Measurements from ENCODE around the gene LENG9.
"Not testable (repeated sequence)": the region's sequence is repeated elsewhere in the genome, so short reads cannot be mapped to it uniquely, and the experiment has no call there.

LENG9 gene

GRCh38 chr19:54463531-54464043 lies at the start of gene LENG9:
TSS of gene LENG9 (minus strand) at chr19:54463778. CDS start at chr19:54463526, 252 bp downstream.
- intact Hi-C loops (cut with DNase I), result loop anchor here (2.0 kb wide), 1 partner anchor 15 kb away; the partner anchor contains the start of gene LENG8

GRCh38 chr19:54509200-54509940 lies 45.8 kb upstream of the LENG9 start:
- DNase-seq; intact Hi-C loops (cut with DNase I): not testable (repeated sequence)

More at GRCh38 chr19:54463531-54464043, at the start of gene LENG9:
- DNase-seq, result peak; percentile 82 to 99 (median 94)

GRCh38 chr19:54508487-54508886 lies 44.9 kb upstream of the LENG9 start:
- DNase-seq; intact Hi-C loops (cut with DNase I): not testable (repeated sequence)

- DNase-seq, result no peak
- intact Hi-C loops (cut with DNase I), result no loop called here
Measured at GRCh38 chr19:54507824-54508223, 44.2 kb upstream of the LENG9 start.

GRCh38 chr19:54507038-54507717 lies 43.6 kb upstream of the LENG9 start:
- DNase-seq; intact Hi-C loops (cut with DNase I): not testable (repeated sequence)

GRCh38 chr19:54506079-54506478 lies 42.5 kb upstream of the LENG9 start:
- intact Hi-C loops (cut with DNase I), result no loop called here
- DNase-seq, result no peak

GRCh38 chr19:54505542-54505941 lies 42.0 kb upstream of the LENG9 start:
- intact Hi-C loops (cut with DNase I); DNase-seq: not testable (repeated sequence)

- intact Hi-C loops (cut with DNase I), result no loop called here
- DNase-seq, result no peak
Measured at GRCh38 chr19:54502518-54503048, 39.0 kb upstream of the LENG9 start, which contains the start of gene LAIR2. TSS of gene LAIR2 (plus strand) at chr19:54502831. CDS start at chr19:54502919, 88 bp downstream.

- intact Hi-C loops (cut with DNase I), result not testable (repeated sequence)
Measured at GRCh38 chr19:54498451-54498772, 34.8 kb upstream of the LENG9 start.

GRCh38 chr19:54497747-54498450 lies 34.3 kb upstream of the LENG9 start:
- intact Hi-C loops (cut with DNase I), result not testable (repeated sequence)

More at GRCh38 chr19:54498451-54498772, 34.8 kb upstream of the LENG9 start:
- not testable (repeated sequence) for DNase-seq

GRCh38 chr19:54495284-54495683 lies 31.7 kb upstream of the LENG9 start:
- DNase-seq; intact Hi-C loops (cut with DNase I): not testable (repeated sequence)

More at GRCh38 chr19:54497747-54498450, 34.3 kb upstream of the LENG9 start:
- not testable (repeated sequence) for DNase-seq

GRCh38 chr19:54493967-54494585 lies 30.5 kb upstream of the LENG9 start:
- DNase-seq, result peak in 1 of 10 donors; percentile 3
- intact Hi-C loops (cut with DNase I), result no loop called here

GRCh38 chr19:54493056-54493455 lies 29.5 kb upstream of the LENG9 start:
- DNase-seq; intact Hi-C loops (cut with DNase I): not testable (repeated sequence)

GRCh38 chr19:54492568-54492967 lies 29.0 kb upstream of the LENG9 start:
- DNase-seq, result peak in 1 of 10 donors; percentile 7
- intact Hi-C loops (cut with DNase I), result no loop called here

- intact Hi-C loops (cut with DNase I), result no loop called here
- DNase-seq, result no peak
Measured at GRCh38 chr19:54489766-54490165, 26.2 kb upstream of the LENG9 start.

- no peak for DNase-seq
- intact Hi-C loops (cut with DNase I), result no loop called here
Measured at GRCh38 chr19:54489341-54489740, 25.8 kb upstream of the LENG9 start.

GRCh38 chr19:54485851-54486250 lies 22.3 kb upstream of the LENG9 start:
- intact Hi-C loops (cut with DNase I), result no loop called here
- no peak for DNase-seq

- intact Hi-C loops (cut with DNase I), result no loop called here
Measured at GRCh38 chr19:54484451-54484850, 20.9 kb upstream of the LENG9 start.

GRCh38 chr19:54482889-54483288 lies 19.3 kb upstream of the LENG9 start:
- DNase-seq, result no peak
- intact Hi-C loops (cut with DNase I), result no loop called here

More at GRCh38 chr19:54484451-54484850, 20.9 kb upstream of the LENG9 start:
- no peak for DNase-seq

All from posterior cingulate gyrus (tissue), 11 donors.